Common myeloid progenitor, CD34-positive (primary cell): Measurements from ENCODE around the gene LRP1B.

Source experiments
- CTCF ChIA-PET: fragments of 350-600 bp; sonication (Branson Sonifier 250); formaldehyde crosslinking; loops from one replicate; lab custom pipeline; 2021; ENCODE audit warnings: antibody characterized with exemption; lab: Charles Lee
- POLR2A ChIA-PET: fragments of 350-600 bp; sonication (Branson Sonifier 250); formaldehyde crosslinking; loops from one replicate; lab custom pipeline; 2021; ENCODE audit warnings: antibody characterized with exemption; lab: Charles Lee
- DNase-seq, 3 donors: peaks; one replicate each; pipeline versions ENCODE4 v3.0.0 to v3.0.0-alpha.2; 2013
- H3K27ac ChIP-seq, 2 experiments: 1 replicate in 1 of 2; 2 replicates in 1 of 2; pipeline ENCODE4 v1.7.0; 2013; ENCODE audit warnings: inconsistent platforms in 2 of 2, low read length in 2 of 2, mild to moderate bottlenecking in 2 of 2, low read depth in 1 of 2, moderate library complexity in 1 of 2; ENCODE audit not compliant: severe bottlenecking in 2 of 2, insufficient read depth in 1 of 2, poor library complexity in 1 of 2
- H3K27me3 ChIP-seq, 5 experiments: replicated peaks in 2 of 5; 1 replicate in 3 of 5; 2 replicates in 2 of 5; pipeline versions ENCODE4 v1.6.1 to v1.7.0; 2013; ENCODE audit warnings: low read length in 4 of 5, mild to moderate bottlenecking in 2 of 5, moderate library complexity in 2 of 5, inconsistent platforms in 1 of 5; ENCODE audit not compliant: insufficient read depth in 5 of 5, control insufficient read depth in 4 of 5
- H3K36me3 ChIP-seq, 4 experiments: 1 replicate in 2 of 4; 2 replicates in 2 of 4; pipeline versions ENCODE4 v1.6.1 to v1.7.0; 2013; ENCODE audit warnings: low read length in 3 of 4, control low read depth in 1 of 4, mild to moderate bottlenecking in 1 of 4; ENCODE audit not compliant: control insufficient read depth in 4 of 4, insufficient read depth in 4 of 4
- H3K4me1 ChIP-seq, 4 experiments: 1 replicate in 3 of 4; 2 replicates in 1 of 4; pipeline versions ENCODE4 v1.6.1 to v1.7.1; 2013; ENCODE audit warnings: low read length in 3 of 4, mild to moderate bottlenecking in 3 of 4, control low read depth in 1 of 4, inconsistent platforms in 1 of 4, moderate library complexity in 1 of 4; ENCODE audit not compliant: control insufficient read depth in 4 of 4, insufficient read depth in 4 of 4; ENCODE audit errors: control extremely low read depth in 1 of 4
- H3K4me3 ChIP-seq, 7 experiments: 1 replicate in 4 of 7; 2 replicates in 3 of 7; pipeline versions ENCODE4 v1.5.1 to v1.7.0; 2013; ENCODE audit warnings: mild to moderate bottlenecking in 7 of 7, low read length in 6 of 7, moderate library complexity in 6 of 7, inconsistent platforms in 2 of 7, low read depth in 2 of 7, control low read depth in 1 of 7; ENCODE audit not compliant: insufficient read depth in 4 of 7, control insufficient read depth in 1 of 7; ENCODE audit errors: extremely low read depth in 1 of 7
- H3K9me3 ChIP-seq, 5 experiments: 1 replicate in 4 of 5; 2 replicates in 1 of 5; pipeline versions ENCODE4 v1.6.1 to v1.7.1; 2013; ENCODE audit warnings: low read length in 4 of 5, mild to moderate bottlenecking in 2 of 5, inconsistent platforms in 1 of 5, low read depth in 1 of 5, moderate library complexity in 1 of 5; ENCODE audit not compliant: control insufficient read depth in 4 of 5, insufficient read depth in 2 of 5; ENCODE audit errors: control extremely low read depth in 1 of 5
- WGBS: methylation state at CpG from one replicate; pipeline ENCODE4 v1.1.5; 2013; ENCODE audit not compliant: insufficient coverage; 5-methylcytosine and 5-hydroxymethylcytosine counted together

The LRP1B gene

DNA sequence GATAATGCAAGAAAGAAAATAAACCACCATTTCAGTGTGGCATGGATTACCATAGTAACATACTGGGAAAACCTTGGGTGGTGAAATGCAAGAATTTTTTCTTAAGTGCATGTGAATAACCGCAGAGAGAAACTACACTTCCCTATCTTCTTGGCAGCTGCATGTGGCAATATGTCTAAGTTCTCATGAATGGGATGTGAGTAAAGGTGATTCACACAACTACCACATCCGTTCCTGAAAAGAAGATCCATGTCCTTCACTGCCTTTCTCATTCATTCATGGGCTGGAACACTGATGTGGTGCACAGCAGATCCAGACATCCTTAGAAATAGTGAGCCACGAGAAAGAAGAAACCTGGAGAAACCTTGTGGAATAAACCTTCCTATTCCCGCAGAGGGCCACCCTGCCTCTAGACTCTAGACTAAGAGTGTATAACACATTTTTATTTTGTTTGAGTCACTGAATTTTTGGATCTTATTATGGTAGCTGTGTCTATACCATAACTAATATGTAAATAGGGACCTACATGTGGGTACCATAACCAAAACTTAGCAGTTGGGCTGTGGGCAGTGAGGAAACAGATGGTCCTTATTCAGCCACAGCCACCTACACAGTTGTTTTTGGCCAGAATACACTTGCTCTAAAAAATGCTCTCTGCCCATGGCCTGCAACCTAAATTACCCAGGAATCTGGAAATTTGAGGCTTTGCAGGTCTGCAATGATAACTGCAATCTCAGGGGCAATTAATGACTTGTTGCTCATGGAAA, 573.3 kb downstream of the LRP1B start:
- Histone ChIP-seq H3K36me3 (no peaks in the 10 kb centered on the region), H3K27me3 (no peaks in the 10 kb centered on the region), H3K27ac (peak overlapping the region; percentile 21 to 64), H3K9me3 (no peaks in the 10 kb centered on the region), H3K4me1 (peaks cover 2 to 18% (median 11%) of the 10 kb centered on the region in 4 experiments), H3K4me3 (no peak overlapping the region)
- 17% methylated on average over 1 of the region's 4 CpGs for WGBS
- ChIA-PET POLR2A (no interaction called here), CTCF (no interaction called here)
- DNase-seq: peak; percentile 82 to 96 (median 91)

DNA sequence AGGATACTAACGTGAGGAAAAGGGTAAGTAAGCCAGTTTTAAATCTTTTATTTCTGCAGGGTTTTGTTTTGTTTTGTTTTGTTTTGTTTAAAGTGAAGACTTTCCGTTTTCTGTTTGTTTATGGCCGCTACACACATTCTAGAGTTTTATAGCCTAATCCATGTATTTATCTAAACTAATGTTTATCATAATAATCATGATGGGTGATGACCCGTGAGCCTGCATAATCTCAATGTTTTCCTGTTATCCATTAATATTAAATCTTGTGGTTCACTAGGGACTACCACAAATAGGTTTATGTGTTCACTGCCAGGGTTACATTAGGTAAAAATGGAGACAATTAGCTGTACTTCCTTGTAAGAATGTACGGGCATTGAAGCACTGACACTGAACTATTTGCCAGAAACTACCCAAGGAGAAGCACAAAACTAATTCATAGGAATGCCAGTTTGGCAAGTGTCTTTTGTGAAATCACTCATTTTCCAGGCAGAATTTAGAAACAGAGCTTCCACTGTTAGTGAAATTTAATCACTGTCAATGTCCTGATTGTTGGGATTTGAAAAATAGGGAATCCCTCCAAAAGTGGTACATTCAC, 574.8 kb downstream of the LRP1B start:
- no peak for DNase-seq
- Histone ChIP-seq H3K4me3 (no peak overlapping the region), H3K27ac (no peak overlapping the region), H3K4me1 (peaks cover 2 to 18% (median 11%) of the 10 kb centered on the region in 4 experiments), H3K36me3 (no peaks in the 10 kb centered on the region), H3K27me3 (no peaks in the 10 kb centered on the region), H3K9me3 (no peaks in the 10 kb centered on the region)
- POLR2A ChIA-PET: no interaction called here
- whole genome bisulfite sequencing: 71% methylated on average over 1 of the region's 5 CpGs
- CTCF ChIA-PET: interaction anchor here (0.9 to 1.4 kb wide), 2 partner anchors 9 to 21 kb away, joined by 3 read pairs; no protein-coding TSS in a partner anchor

DNA sequence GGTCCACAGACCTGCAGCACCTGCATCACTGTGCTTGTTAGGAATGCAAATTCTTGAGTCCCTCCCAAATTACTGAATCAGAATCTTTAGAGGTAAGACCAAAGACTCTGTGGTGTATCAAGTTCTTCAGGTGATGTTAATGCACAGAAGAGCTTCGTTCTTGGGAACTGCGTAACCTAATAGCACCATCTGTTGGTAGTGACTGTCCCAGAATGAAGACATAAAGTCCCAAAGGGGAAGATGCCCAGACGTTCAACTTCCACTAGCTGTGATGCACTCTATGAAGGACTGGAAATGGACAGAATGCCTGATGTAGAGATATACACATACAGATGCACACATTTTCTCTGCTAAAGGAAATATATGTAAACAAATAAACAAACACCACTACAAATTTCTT, 576.0 kb downstream of the LRP1B start:
- 0% methylated on average over 2 of the region's 3 CpGs for WGBS
- Histone ChIP-seq H3K4me3 (no peak overlapping the region), H3K4me1 (peaks cover 2 to 18% (median 11%) of the 10 kb centered on the region in 4 experiments), H3K27me3 (no peaks in the 10 kb centered on the region), H3K27ac (no peak overlapping the region), H3K36me3 (no peaks in the 10 kb centered on the region), H3K9me3 (no peaks in the 10 kb centered on the region)
- ChIA-PET POLR2A (no interaction called here), CTCF (interaction anchor here (0.9 to 1.4 kb wide), 6 partner anchors 10 to 80 kb away, joined by 3 to 4 read pairs (median 3); no protein-coding TSS in a partner anchor)
- peak; percentile 52 to 75 (median 74) for DNase-seq

- Histone ChIP-seq H3K4me3 (peak overlapping the region in 3 of 7 experiments; percentile 15 to 43 (median 34)), H3K9me3 (no peaks in the 10 kb centered on the region), H3K36me3 (no peaks in the 10 kb centered on the region), H3K27ac (peak overlapping the region in 1 of 2 experiments; percentile 62), H3K27me3 (no peaks in the 10 kb centered on the region), H3K4me1 (peaks cover 14 to 22% (median 20%) of the 10 kb centered on the region in 4 experiments)
- ChIA-PET POLR2A (no interaction called here), CTCF (interaction anchor here (0.6 to 0.8 kb wide), 2 partner anchors 21 to 576 kb away, joined by 3 read pairs; no protein-coding TSS in a partner anchor)
- DNase-seq: peak; percentile 28 to 80 (median 73)
- WGBS: 0% methylated on average over 2 of the region's 4 CpGs
These were observed 596.0 kb downstream of the LRP1B start for GRCh38 chr2:141534666-141535362.

DNA sequence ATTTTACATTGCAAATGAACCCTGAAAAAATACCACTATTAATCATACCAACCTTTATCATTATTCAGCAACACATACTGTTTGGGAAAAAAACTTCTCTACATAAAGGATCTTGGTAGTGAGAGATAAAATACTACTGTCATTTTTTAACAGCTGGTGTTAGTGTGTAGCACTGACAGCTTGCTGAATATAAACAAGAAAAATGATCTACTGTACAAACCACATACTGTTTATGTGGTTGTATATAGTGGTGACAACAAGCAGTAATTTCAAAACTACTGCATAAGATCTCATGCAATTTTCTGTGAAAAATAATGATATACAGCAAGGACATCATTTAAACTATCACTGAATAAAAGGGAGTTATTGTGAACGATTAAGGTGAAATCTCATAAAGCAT, 601.2 kb downstream of the LRP1B start:
- POLR2A ChIA-PET: no interaction called here
- no peaks in the 10 kb centered on the region for H3K9me3 ChIP-seq
- CTCF ChIA-PET: no interaction called here
- WGBS: no CpG with 5 or more reads among the region's 1 CpG
- peak in 2 of 3 donors; percentile 11 to 47 for DNase-seq
- H3K4me1 ChIP-seq: peaks cover 8 to 15% (median 13%) of the 10 kb centered on the region in 4 experiments
- H3K27ac ChIP-seq: no peak overlapping the region
- H3K4me3 ChIP-seq: no peak overlapping the region
- no peaks in the 10 kb centered on the region for H3K36me3 ChIP-seq
- no peaks in the 10 kb centered on the region for H3K27me3 ChIP-seq

DNA sequence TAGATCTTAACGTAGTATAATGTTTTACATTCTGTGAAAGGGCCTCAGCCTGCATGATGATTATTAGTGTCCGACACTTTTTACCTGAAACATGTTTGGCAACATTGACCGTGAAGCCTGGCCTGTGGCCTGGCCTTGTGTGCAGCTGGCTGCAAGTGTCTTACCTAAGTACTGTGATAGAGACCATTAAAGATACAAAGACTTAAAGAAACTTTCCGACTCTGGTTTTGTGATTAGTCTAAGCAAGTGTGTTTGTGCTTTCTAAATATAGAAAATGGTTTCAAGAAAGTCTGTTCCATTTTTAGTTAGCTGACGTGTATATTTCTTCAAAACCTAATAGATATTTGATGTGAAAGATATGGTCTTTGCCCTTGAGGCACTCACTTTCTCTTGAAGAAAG, 601.8 kb downstream of the LRP1B start:
- no peak for DNase-seq
- no peaks in the 10 kb centered on the region for H3K36me3 ChIP-seq
- ChIA-PET CTCF (no interaction called here), POLR2A (no interaction called here)
- peaks cover 2 to 8% (median 7%) of the 10 kb centered on the region in 4 experiments for H3K4me1 ChIP-seq
- no peaks in the 10 kb centered on the region for H3K9me3 ChIP-seq
- 92% methylated on average over 3 of the region's 5 CpGs for WGBS
- no peak overlapping the region for H3K27ac ChIP-seq
- no peaks in the 10 kb centered on the region for H3K27me3 ChIP-seq
- no peak overlapping the region for H3K4me3 ChIP-seq
